ENCODE data around the gene C3orf38.

The C3orf38 gene

GRCh38 chr3:88132894-88133293 lies 16.9 kb upstream of the C3orf38 start:
- no peak for DNase-seq
- H3K36me3 ChIP-seq (replicated peaks; ENCODE audit: insufficient read depth, low read length) = no peaks in the 10 kb centered on the region; the same call in 1 of the 2 replicates
- no peak overlapping the region for H3K4me3 ChIP-seq (ENCODE audit: low read length)
- no peaks in the 10 kb centered on the region for H3K79me2 ChIP-seq (ENCODE audit: low read length)
- no peak overlapping the region for H3K9ac ChIP-seq (ENCODE audit: low read length)
- H3F3A ChIP-seq (ENCODE audit: insufficient read depth, low read length) = no peaks in the 10 kb centered on the region; the same call in 1 of the 2 replicates
- H3K27ac ChIP-seq (ENCODE audit: low read length) = no peak overlapping the region
- no peak overlapping the region for H2AFZ ChIP-seq (ENCODE audit: low read length)
- H3K27me3 ChIP-seq (replicated peaks; ENCODE audit: insufficient read depth, low read length) = no peaks in the 10 kb centered on the region
- H3K4me2 ChIP-seq (ENCODE audit: low read depth, low read length) = no peak overlapping the region
- no peaks in the 10 kb centered on the region for H4K20me1 ChIP-seq (ENCODE audit: insufficient read depth, low read length)
- peaks cover 14% of the 10 kb centered on the region for H3K4me1 ChIP-seq (ENCODE audit: low read length)
- H3K9me2 ChIP-seq (replicated peaks; ENCODE audit: insufficient read depth, low read length) = no peaks in the 10 kb centered on the region
- TF ChIP-seq CTCF (IDR thresholded peaks at IDR 0.05; ENCODE audit: low read length) (no peak), EZH2phosphoT487 (IDR thresholded peaks at IDR 0.05; ENCODE audit: low read length) (no peak), EZH2 (optimal IDR thresholded peaks at IDR 0.05; ENCODE audit: low read depth, low read length) (no peak)
- no peaks in the 10 kb centered on the region for H3K9me3 ChIP-seq (replicated peaks; ENCODE audit: insufficient read depth, low read length)

GRCh38 chr3:88133711-88134263 lies 16.0 kb upstream of the C3orf38 start:
- H3F3A ChIP-seq (ENCODE audit: insufficient read depth, low read length) = no peaks in the 10 kb centered on the region; the same call in 1 of the 2 replicates
- TF ChIP-seq CTCF (IDR thresholded peaks at IDR 0.05; ENCODE audit: low read length) = no peak
- no peak for TF ChIP-seq EZH2phosphoT487 (IDR thresholded peaks at IDR 0.05; ENCODE audit: low read length)
- no peak for TF ChIP-seq EZH2 (optimal IDR thresholded peaks at IDR 0.05; ENCODE audit: low read depth, low read length)
- no peak overlapping the region for H3K4me3 ChIP-seq (ENCODE audit: low read length)
- H3K9ac ChIP-seq (ENCODE audit: low read length) = no peak overlapping the region
- H3K4me1 ChIP-seq (ENCODE audit: low read length) = peaks cover 14% of the 10 kb centered on the region
- H3K9me2 ChIP-seq (replicated peaks; ENCODE audit: insufficient read depth, low read length) = no peaks in the 10 kb centered on the region
- DNase-seq = peak; percentile 19
- H3K36me3 ChIP-seq (replicated peaks; ENCODE audit: insufficient read depth, low read length) = peaks cover 2% of the 10 kb centered on the region; the same call in 1 of the 2 replicates
- H4K20me1 ChIP-seq (ENCODE audit: insufficient read depth, low read length) = no peaks in the 10 kb centered on the region
- no peaks in the 10 kb centered on the region for H3K27me3 ChIP-seq (replicated peaks; ENCODE audit: insufficient read depth, low read length)
- H2AFZ ChIP-seq (ENCODE audit: low read length) = no peak overlapping the region
- no peaks in the 10 kb centered on the region for H3K9me3 ChIP-seq (replicated peaks; ENCODE audit: insufficient read depth, low read length)
- H3K4me2 ChIP-seq (ENCODE audit: low read depth, low read length) = no peak overlapping the region
- no peaks in the 10 kb centered on the region for H3K79me2 ChIP-seq (ENCODE audit: low read length)
- no peak overlapping the region for H3K27ac ChIP-seq (ENCODE audit: low read length)

- H4K20me1 ChIP-seq (ENCODE audit: insufficient read depth, low read length) = no peaks in the 10 kb centered on the region
- DNase-seq = no peak
- H2AFZ ChIP-seq (ENCODE audit: low read length) = no peak overlapping the region
- H3K27ac ChIP-seq (ENCODE audit: low read length) = no peak overlapping the region
- H3K4me1 ChIP-seq (ENCODE audit: low read length) = peaks cover 11% of the 10 kb centered on the region
- no peaks in the 10 kb centered on the region for H3K27me3 ChIP-seq (replicated peaks; ENCODE audit: insufficient read depth, low read length)
- TF ChIP-seq CTCF (IDR thresholded peaks at IDR 0.05; ENCODE audit: low read length) (no peak), EZH2 (optimal IDR thresholded peaks at IDR 0.05; ENCODE audit: low read depth, low read length) (no peak), EZH2phosphoT487 (IDR thresholded peaks at IDR 0.05; ENCODE audit: low read length) (no peak)
- H3K4me3 ChIP-seq (ENCODE audit: low read length) = no peak overlapping the region
- H3K9me3 ChIP-seq (replicated peaks; ENCODE audit: insufficient read depth, low read length) = no peaks in the 10 kb centered on the region
- H3K9ac ChIP-seq (ENCODE audit: low read length) = no peak overlapping the region
- no peaks in the 10 kb centered on the region for H3K79me2 ChIP-seq (ENCODE audit: low read length)
- no peaks in the 10 kb centered on the region for H3K9me2 ChIP-seq (replicated peaks; ENCODE audit: insufficient read depth, low read length)
- H3K36me3 ChIP-seq (replicated peaks; ENCODE audit: insufficient read depth, low read length) = peaks cover 9% of the 10 kb centered on the region
- no peak overlapping the region for H3K4me2 ChIP-seq (ENCODE audit: low read depth, low read length)
- no peaks in the 10 kb centered on the region; the same call in 1 of the 2 replicates for H3F3A ChIP-seq (ENCODE audit: insufficient read depth, low read length)
Observed at GRCh38 chr3:88137836-88138235, 11.9 kb upstream of the C3orf38 start.

Data from MM.1S (cell line).